Vagina (tissue), 2 donors: Measurements from ENCODE around the gene ALOXE3. TPM values are rescaled to one million over a fixed set of nuclear protein-coding genes. Genes with fewer than 3 reads are reported as not detected.

Source experiments
- DNase-seq, 2 donors: peaks; one replicate each; pipeline ENCODE4 v3.0.0-alpha.2; 2017; ENCODE audit errors: extremely low spot score in 2 of 2
- H3K27ac ChIP-seq: fragments of 200-600 bp; sonication (generic); one replicate; pipeline ENCODE4 v1.5.1; 2019
- H3K27me3 ChIP-seq: fragments of 200-600 bp; sonication (generic); one replicate; pipeline ENCODE4 v1.5.1; 2019
- H3K36me3 ChIP-seq, 2 donors: fragments of 200-600 bp; sonication (generic); one replicate each; pipeline ENCODE4 v1.5.1; 2017 to 2019
- H3K4me1 ChIP-seq: fragments of 200-600 bp; sonication (generic); one replicate; pipeline ENCODE4 v1.5.1; 2019
- H3K4me3 ChIP-seq, 2 donors: fragments of 200-600 bp; sonication (generic); 1 replicate in 1 of 2; 2 replicates in 1 of 2; pipeline ENCODE4 v1.5.1; 2016 to 2019
- H3K9me3 ChIP-seq: fragments of 200-600 bp; sonication (generic); one replicate; pipeline ENCODE4 v1.5.1; 2019
- POLR2A ChIP-seq, 2 donors: fragments of 450-650 bp; IDR thresholded peaks; one replicate each; pipeline ENCODE4 v1.6.1; 2017; ENCODE audit warnings: antibody characterized with exemption in 2 of 2, mild to moderate bottlenecking in 2 of 2, moderate library complexity in 2 of 2
- POLR2AphosphoS5 ChIP-seq, 2 donors: sonication (generic); formaldehyde crosslinking; IDR thresholded peaks; one replicate each; pipeline ENCODE4 v1.9.0; 2017; ENCODE audit warnings: antibody characterized with exemption in 2 of 2, mild to moderate bottlenecking in 2 of 2, low read depth in 1 of 2; ENCODE audit not compliant: insufficient read depth in 1 of 2
- intact Hi-C: fragments of 100-400 bp; cut with DNase I; formaldehyde crosslinking; loops from one replicate; pipeline ENCODE4 v1.15.1; 2023
- total RNA-seq: library from RNA; depleted of rRNA; stranded (reverse); fragments of >200 nt; gene quantifications from one replicate; pipeline ENCODE4 v1.2.3, GENCODE V29; 2016
- TF ChIP-seq, protein P1 (sequence below), 3 experiments: fragments of 450-650 bp in 2 of 3; fragments of 200-600 bp in 1 of 3; sonication (generic) in 1 of 3; IDR thresholded peaks; one replicate each; pipeline ENCODE4 v1.5.1; 2017 to 2019; ENCODE audit warnings: antibody characterized with exemption in 3 of 3, mild to moderate bottlenecking in 2 of 3, moderate library complexity in 2 of 3

ALOXE3 gene
- 1.5 TPM for total RNA-seq

DNA sequence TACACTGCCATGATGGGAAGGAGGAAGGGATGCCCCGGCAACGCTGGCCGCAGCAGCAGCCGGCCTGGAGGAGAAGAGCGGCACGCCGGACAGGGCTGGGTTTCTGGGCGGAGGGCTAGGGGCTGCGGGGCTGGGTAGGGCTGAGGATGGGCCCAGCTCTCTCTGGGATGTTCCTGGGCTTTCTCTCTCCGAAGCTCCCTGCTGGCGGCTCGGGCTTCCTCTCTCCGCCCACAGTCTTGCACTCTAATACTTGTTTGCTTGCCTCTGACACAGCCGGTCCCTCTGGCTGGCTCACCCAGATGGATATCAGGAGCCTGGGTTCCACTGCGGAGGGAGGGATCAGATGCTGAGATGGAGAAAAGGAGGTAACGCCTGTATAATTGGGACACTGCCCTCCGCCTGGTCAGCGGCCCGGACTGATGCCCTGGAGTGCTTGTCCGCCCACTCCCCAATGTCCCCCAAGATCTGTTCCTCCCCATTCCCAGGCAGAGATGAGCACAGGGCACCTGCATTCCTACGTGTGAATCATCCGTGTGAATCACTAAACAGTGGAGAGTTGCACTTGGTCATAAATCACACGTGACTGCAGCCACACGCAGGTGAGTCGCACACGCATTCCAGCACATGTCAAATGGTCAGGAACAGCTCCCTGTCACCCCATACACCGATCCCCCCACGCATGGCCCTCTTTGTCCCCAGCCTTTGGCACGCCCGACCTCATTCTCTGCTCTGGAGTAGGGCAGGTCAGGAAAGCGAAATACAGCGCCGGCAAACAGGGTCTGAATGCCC, at the start of gene ALOXE3:
Gene ALOXE3, minus strand, starts transcription at position 535 of the 789 bp plus-strand sequence. Its CDS starts 524 bp downstream, at position 11.
- Histone ChIP-seq H3K36me3 (no peaks in the 10 kb centered on the region), H3K4me1 (peaks cover 49% of the 10 kb centered on the region), H3K27me3 (no peaks in the 10 kb centered on the region), H3K27ac (peak within 1 kb of the TSS; percentile 98), H3K4me3 (peak within 1 kb of the TSS; percentile 50 to 76), H3K9me3 (no peaks in the 10 kb centered on the region)
- TF ChIP-seq POLR2A (IDR thresholded peaks at IDR 0.05) (no peak), POLR2AphosphoS5 (IDR thresholded peaks at IDR 0.05; ENCODE audit: insufficient read depth in 1 of 2, low read depth in 1 of 2) (peak; percentile 13 to 67)
- intact Hi-C loops, result no loop called here
- DNase-seq, result peak in 1 of 2 donors; percentile 95

DNA sequence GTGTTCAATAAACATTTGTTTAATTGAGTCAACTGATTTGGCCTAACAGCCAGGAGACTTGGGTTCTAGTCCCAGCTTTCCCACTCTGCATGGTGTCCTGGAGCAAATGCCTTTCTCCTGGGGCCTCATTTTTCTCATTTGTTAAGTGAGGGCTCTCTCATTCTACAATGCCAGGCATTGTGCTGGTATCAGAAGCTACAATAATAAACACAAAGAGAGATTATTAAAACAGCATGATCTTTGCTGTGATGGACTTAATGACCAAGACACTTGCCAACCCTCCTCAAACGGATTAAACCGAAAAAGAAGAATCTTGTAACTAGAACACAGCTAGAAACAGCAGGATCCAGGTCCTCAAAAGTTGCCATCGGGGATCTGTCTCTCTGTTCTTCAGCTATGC, 49.2 kb upstream of the ALOXE3 start:
- Histone ChIP-seq H3K4me3 (no peak overlapping the region), H3K4me1 (peaks cover 20% of the 10 kb centered on the region), H3K27ac (no peak overlapping the region), H3K36me3 (no peaks in the 10 kb centered on the region), H3K27me3 (no peaks in the 10 kb centered on the region), H3K9me3 (no peaks in the 10 kb centered on the region)
- intact Hi-C loops, result no loop called here
- TF ChIP-seq POLR2AphosphoS5 (IDR thresholded peaks at IDR 0.05; ENCODE audit: insufficient read depth in 1 of 2, low read depth in 1 of 2), result no peak
- no peak for TF ChIP-seq POLR2A (IDR thresholded peaks at IDR 0.05)
- TF ChIP-seq, protein P1, sequence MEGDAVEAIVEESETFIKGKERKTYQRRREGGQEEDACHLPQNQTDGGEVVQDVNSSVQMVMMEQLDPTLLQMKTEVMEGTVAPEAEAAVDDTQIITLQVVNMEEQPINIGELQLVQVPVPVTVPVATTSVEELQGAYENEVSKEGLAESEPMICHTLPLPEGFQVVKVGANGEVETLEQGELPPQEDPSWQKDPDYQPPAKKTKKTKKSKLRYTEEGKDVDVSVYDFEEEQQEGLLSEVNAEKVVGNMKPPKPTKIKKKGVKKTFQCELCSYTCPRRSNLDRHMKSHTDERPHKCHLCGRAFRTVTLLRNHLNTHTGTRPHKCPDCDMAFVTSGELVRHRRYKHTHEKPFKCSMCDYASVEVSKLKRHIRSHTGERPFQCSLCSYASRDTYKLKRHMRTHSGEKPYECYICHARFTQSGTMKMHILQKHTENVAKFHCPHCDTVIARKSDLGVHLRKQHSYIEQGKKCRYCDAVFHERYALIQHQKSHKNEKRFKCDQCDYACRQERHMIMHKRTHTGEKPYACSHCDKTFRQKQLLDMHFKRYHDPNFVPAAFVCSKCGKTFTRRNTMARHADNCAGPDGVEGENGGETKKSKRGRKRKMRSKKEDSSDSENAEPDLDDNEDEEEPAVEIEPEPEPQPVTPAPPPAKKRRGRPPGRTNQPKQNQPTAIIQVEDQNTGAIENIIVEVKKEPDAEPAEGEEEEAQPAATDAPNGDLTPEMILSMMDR (IDR thresholded peaks at IDR 0.05), result no peak
- no peak for DNase-seq

DNA sequence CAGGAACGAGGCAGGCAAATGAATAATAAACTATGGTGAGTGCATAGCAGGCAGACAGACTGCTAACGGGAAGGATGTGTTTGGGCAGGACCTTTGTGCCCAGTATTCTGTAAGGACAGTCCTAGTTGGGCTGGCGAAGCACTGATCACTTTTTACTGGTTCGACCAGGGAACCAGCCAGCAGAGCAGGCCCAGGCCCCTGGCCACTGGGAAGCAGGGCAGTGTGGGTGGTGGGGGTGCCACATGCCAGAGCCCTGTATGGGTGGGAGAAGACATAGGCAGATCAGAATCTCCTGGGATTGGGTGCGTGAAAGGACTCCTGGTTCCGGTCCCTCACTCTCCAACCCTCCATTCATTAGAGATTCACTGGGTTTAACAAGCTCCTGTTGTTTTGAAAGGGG, 48.4 kb upstream of the ALOXE3 start:
- H3K27ac ChIP-seq, result peak overlapping the region; percentile 55
- H3K4me3 ChIP-seq, result no peak overlapping the region
- no peaks in the 10 kb centered on the region for H3K27me3 ChIP-seq
- TF ChIP-seq POLR2A (IDR thresholded peaks at IDR 0.05) (no peak), POLR2AphosphoS5 (IDR thresholded peaks at IDR 0.05; ENCODE audit: insufficient read depth in 1 of 2, low read depth in 1 of 2) (no peak)
- TF ChIP-seq, protein P1 (IDR thresholded peaks at IDR 0.05), result no peak
- peaks cover 25% of the 10 kb centered on the region for H3K4me1 ChIP-seq
- H3K9me3 ChIP-seq, result no peaks in the 10 kb centered on the region
- intact Hi-C loops, result no loop called here
- H3K36me3 ChIP-seq, result no peaks in the 10 kb centered on the region
- DNase-seq, result no peak

DNA sequence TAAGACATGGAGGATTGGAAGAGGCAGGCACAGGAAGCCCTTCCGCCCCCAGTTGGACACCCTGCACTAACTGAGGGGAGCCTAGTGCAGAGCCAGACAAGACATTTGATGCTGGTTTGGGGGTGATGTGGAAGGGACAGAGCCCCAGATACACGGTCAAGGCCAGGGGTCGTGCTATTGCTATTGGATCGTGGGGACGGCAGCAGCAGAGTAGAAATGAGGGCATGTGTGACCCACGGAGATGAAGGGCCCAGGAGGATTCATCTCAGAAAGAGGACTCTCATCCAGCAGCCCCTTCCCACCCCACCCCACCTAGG, 46.5 kb upstream of the ALOXE3 start:
- no peak for TF ChIP-seq POLR2A (IDR thresholded peaks at IDR 0.05)
- Histone ChIP-seq H3K27ac (peak overlapping the region; percentile 100), H3K4me1 (peaks cover 41% of the 10 kb centered on the region), H3K9me3 (no peaks in the 10 kb centered on the region), H3K36me3 (no peaks in the 10 kb centered on the region), H3K27me3 (no peaks in the 10 kb centered on the region), H3K4me3 (no peak overlapping the region)
- DNase-seq, result no peak
- intact Hi-C loops, result no loop called here

DNA sequence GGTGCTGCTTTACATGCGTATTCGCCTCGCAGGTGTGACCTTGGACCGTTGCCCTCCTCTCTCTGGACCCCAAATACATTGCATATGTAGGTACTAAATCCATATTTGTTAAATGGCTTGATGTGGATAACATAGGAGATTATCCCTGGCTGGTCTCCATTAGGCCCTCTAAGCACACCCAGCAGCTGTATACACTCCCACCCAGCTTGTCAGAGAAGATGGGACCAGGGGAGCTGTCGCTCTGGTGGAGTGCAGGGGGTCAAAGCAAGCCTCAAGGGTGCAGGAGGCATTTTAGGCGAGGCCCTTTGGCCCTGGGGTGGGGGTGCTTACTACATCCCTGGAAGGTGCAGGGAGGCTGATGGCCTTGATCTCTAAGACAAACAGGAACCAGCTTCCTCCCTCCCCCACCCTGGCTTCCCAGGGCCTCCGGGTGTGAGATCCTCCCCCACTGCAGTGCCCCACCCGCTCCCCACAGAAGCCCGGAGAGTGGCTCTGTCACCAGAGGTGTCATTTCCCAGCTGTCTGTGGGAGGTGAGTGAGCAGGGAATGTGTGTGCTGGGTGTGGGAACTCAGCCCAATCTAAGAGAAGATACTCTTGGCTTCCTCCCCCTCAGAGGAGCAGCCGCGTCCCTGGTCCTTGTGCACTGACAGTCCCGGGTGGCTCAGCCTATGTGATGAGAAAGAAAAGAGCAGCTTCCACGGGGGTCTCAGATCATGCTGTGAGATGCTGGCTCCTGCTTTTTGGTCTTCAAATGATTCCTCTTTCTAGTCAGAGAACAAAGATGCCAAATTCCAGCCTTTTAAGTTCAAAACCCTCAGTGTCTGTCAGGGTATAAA, 45.9 kb upstream of the ALOXE3 start:
- Histone ChIP-seq H3K36me3 (peaks cover 0 to 4% of the 10 kb centered on the region in 2 donors), H3K4me3 (peak overlapping the region in 1 of 2 donors; percentile 81), H3K4me1 (peaks cover 47% of the 10 kb centered on the region), H3K27me3 (no peaks in the 10 kb centered on the region), H3K9me3 (no peaks in the 10 kb centered on the region), H3K27ac (peak overlapping the region; percentile 100)
- DNase-seq, result peak in 1 of 2 donors; percentile 91
- TF ChIP-seq POLR2AphosphoS5 (IDR thresholded peaks at IDR 0.05; ENCODE audit: insufficient read depth in 1 of 2, low read depth in 1 of 2), result peak; percentile 60 to 71
- TF ChIP-seq, protein P1 (IDR thresholded peaks at IDR 0.05), result no peak
- intact Hi-C loops, result no loop called here
